ENCODE measurements around the gene CLN6. TPM values are rescaled to one million over a fixed set of nuclear protein-coding genes. Genes with fewer than 3 reads are reported as not detected.

CLN6 gene
- total RNA-seq = 46.6 and 48.4 TPM in 2 replicates
- long read RNA-seq, partial matches to known transcripts = 1 of 3 reads
- long read RNA-seq, other reads (novel, unspliced or antisense) = 1 of 3 reads

DNA sequence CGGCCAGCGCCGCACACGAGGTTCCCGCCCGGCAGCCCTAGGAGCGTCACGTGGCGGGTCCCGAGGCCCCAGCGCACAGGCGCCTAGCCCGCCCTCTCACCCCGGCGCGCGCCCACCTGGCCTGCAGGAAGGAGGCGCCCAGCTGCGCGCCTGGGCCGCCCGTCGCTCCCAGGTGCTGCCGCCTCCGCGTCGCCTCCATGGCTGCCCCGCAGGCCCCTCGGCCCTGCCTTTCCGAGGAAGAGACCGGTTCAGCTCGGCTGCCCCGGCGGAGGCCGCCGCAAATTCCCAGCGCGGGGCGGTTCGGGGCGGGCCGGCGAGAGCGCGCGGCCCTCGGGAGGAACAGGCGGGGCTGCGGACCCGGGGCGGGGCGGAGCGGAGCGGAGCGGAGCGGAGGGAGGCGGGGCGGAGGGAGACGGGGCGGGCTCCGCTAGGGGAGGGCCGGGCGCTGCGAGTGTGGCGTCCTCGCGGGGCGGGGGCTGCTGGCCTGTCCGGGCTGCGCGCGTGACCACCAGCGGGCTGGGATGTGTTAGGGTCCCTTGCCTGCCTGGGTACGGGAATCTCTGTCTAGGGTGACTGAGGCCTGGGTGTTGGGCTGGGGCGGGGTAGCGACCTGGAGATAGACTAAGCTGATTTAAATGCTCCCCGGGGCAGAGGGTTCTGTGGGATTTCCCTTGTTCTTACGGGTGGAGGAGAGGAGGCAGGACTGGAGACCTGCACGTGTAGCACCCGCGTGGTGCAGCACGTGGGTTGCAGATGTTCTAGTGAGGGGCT is at the start of gene CLN6:
TSS of gene CLN6 (minus strand) at position 343 of the 771 bp plus-strand sequence. CDS start at position 199, 144 bp downstream.
- peak; percentile 65 for DNase-seq (ENCODE audit: low spot score, unreplicated experiment)
- Mint-ChIP-seq H3K36me3 (ENCODE audit: insufficient read depth) (no peaks in the 10 kb centered on the region), H3K27ac (peak within 1 kb of the TSS; percentile 93), H3K27me3 (peaks cover 16% of the 10 kb centered on the region), H3K4me1 (ENCODE audit: low read depth) (peaks cover 16% of the 10 kb centered on the region), H3K4me3 (ENCODE audit: low read depth) (peak within 1 kb of the TSS; percentile 93), H3K9me3 (ENCODE audit: low read depth) (no peaks in the 10 kb centered on the region)
- TF ChIP-seq, protein P1, sequence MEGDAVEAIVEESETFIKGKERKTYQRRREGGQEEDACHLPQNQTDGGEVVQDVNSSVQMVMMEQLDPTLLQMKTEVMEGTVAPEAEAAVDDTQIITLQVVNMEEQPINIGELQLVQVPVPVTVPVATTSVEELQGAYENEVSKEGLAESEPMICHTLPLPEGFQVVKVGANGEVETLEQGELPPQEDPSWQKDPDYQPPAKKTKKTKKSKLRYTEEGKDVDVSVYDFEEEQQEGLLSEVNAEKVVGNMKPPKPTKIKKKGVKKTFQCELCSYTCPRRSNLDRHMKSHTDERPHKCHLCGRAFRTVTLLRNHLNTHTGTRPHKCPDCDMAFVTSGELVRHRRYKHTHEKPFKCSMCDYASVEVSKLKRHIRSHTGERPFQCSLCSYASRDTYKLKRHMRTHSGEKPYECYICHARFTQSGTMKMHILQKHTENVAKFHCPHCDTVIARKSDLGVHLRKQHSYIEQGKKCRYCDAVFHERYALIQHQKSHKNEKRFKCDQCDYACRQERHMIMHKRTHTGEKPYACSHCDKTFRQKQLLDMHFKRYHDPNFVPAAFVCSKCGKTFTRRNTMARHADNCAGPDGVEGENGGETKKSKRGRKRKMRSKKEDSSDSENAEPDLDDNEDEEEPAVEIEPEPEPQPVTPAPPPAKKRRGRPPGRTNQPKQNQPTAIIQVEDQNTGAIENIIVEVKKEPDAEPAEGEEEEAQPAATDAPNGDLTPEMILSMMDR (IDR thresholded peaks at IDR 0.05; ENCODE audit: unreplicated experiment) = no peak

DNA sequence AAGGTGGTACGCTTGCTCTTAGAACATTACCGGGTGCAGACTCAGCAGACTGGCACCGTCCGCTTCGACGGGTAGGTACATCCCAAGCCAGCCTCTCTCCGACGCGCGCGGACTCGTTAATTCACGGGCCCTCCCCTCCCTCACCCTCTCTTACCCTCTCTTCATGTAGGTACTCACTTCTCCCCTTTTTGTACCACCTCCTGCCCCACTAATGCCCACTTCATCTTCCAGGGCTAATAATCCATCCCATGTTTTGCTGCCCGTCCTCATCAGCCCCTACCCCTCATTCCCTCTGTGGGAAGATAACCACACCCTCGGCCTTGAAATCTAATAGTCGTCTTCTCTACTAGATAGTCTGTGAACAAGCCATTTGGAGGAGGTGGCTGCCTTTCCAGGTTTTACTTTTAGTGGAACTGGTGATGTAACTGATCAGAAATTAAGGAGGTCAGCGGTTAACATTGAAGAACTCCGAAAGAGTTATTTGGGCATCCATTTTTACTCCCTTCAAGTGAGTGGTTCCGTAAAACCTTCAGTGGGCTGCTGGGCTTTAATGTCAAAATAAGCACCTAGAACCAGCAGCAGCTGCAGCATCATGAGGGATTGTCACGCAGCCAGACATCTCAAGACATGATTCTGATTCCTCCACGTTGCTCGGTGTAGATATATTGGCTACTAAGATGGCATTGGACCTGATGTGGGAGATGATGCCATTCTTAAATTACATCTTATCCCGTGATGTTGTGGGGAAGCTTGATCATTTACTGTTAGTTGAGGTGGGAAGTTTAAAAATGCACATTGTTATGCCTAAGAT is 49.3 kb upstream of the CLN6 start:
- peak overlapping the region; percentile 95 for H3K4me3 Mint-ChIP-seq (ENCODE audit: low read depth)
- H3K27me3 Mint-ChIP-seq = no peaks in the 10 kb centered on the region
- H3K4me1 Mint-ChIP-seq (ENCODE audit: low read depth) = peaks cover 55% of the 10 kb centered on the region
- peaks cover 4% of the 10 kb centered on the region for H3K36me3 Mint-ChIP-seq (ENCODE audit: insufficient read depth)
- TF ChIP-seq, protein P1 (IDR thresholded peaks at IDR 0.05; ENCODE audit: unreplicated experiment) = no peak
- no peaks in the 10 kb centered on the region for H3K9me3 Mint-ChIP-seq (ENCODE audit: low read depth)
- DNase-seq (ENCODE audit: low spot score, unreplicated experiment) = no peak
- peak overlapping the region; percentile 96 for H3K27ac Mint-ChIP-seq

DNA sequence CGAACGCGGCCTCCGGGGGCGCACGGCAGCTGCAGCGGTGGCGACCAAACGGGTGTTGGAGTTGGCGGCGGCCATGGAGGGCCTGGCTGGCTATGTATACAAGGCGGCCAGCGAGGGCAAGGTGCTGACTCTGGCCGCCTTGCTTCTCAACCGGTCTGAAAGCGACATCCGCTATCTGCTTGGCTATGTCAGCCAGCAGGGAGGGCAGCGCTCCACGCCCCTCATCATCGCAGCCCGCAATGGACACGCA is 48.7 kb upstream of the CLN6 start:
- Mint-ChIP-seq H3K36me3 (ENCODE audit: insufficient read depth) (peaks cover 2% of the 10 kb centered on the region), H3K27ac (peak overlapping the region; percentile 96), H3K4me1 (ENCODE audit: low read depth) (peaks cover 55% of the 10 kb centered on the region), H3K4me3 (ENCODE audit: low read depth) (peak overlapping the region; percentile 95), H3K27me3 (no peaks in the 10 kb centered on the region), H3K9me3 (ENCODE audit: low read depth) (no peaks in the 10 kb centered on the region)
- DNase-seq (ENCODE audit: low spot score, unreplicated experiment) = no peak
- TF ChIP-seq, protein P1 (IDR thresholded peaks at IDR 0.05; ENCODE audit: unreplicated experiment) = no peak

DNA sequence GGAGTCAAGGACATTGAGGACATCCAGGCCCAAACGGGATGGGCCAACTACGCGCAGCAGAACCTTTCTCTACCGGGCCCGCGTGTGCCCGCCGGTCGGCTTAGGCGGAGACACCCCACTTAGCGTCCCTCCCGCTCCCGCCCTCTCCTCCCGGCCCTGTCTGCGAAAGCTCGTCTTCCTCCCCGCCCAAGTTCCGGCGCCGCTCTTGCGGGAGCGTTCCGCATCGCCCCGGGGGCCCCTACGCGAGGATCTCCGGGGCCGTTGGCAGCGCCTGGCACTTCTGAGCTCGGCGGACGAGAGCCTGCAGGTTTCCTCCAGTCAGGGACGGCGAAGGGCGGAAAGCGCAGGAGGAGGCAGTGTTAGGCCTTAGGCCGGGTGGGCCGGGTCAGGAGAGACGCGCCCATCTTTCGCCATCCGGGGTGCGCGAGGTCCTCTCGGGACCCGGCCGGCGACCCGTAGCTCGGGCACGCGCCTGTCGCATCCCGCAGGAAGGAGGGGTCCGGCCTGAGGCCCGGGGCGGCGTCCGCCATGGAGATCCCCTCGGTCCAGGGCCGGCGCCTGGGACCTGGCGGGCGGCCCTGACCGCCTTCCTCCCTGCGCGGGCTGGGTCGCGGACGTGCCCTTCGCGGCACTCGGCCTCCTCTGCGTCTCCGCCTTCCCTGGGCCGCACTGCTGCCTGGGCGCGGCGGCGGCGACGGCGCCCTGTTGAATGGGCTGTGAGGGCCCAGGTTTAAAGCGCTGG is 48.2 kb upstream of the CLN6 start, which contains the start of gene FEM1B:
TSS of gene FEM1B (plus strand) at position 143 of the 742 bp plus-strand sequence. CDS start 673 bp downstream, outside the sequence.
- peaks cover 58% of the 10 kb centered on the region for H3K4me1 Mint-ChIP-seq (ENCODE audit: low read depth)
- H3K36me3 Mint-ChIP-seq (ENCODE audit: insufficient read depth) = peaks cover 2% of the 10 kb centered on the region
- H3K4me3 Mint-ChIP-seq (ENCODE audit: low read depth) = peak within 1 kb of the TSS; percentile 95
- TF ChIP-seq, protein P1 (IDR thresholded peaks at IDR 0.05; ENCODE audit: unreplicated experiment) = peak; percentile 67
- H3K9me3 Mint-ChIP-seq (ENCODE audit: low read depth) = no peaks in the 10 kb centered on the region
- H3K27ac Mint-ChIP-seq = peak within 1 kb of the TSS; percentile 98
- peak; percentile 65 for DNase-seq (ENCODE audit: low spot score, unreplicated experiment)
- no peaks in the 10 kb centered on the region for H3K27me3 Mint-ChIP-seq

DNA sequence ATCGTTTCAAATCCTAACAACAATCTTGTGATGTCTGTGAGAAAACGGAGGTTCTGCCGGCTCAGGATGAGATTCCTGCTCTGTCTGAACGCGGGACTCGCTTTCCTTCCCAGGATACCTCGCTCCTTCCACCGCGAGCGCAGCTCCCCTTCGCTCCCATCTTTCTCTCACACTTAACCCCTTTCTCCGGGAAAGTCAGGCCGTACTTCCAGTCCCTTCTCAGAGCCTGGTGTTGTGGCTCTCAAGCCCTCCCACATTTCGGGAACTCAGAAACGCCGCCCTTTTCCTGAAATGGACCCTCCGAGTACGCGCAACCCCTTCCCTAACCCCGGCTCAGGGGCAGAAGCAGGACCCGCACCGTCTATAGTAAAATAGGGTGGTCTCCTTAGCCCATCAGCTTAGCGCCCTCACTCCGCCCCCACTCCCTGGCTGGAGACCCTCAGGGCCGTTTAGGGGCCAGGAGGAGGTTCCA is 47.6 kb upstream of the CLN6 start:
- DNase-seq (ENCODE audit: low spot score, unreplicated experiment) = no peak
- TF ChIP-seq, protein P1 (IDR thresholded peaks at IDR 0.05; ENCODE audit: unreplicated experiment) = no peak
- H3K27me3 Mint-ChIP-seq = no peaks in the 10 kb centered on the region
- H3K4me1 Mint-ChIP-seq (ENCODE audit: low read depth) = peaks cover 60% of the 10 kb centered on the region
- H3K4me3 Mint-ChIP-seq (ENCODE audit: low read depth) = peak overlapping the region; percentile 95
- H3K27ac Mint-ChIP-seq = peak overlapping the region; percentile 98
- peaks cover 2% of the 10 kb centered on the region for H3K36me3 Mint-ChIP-seq (ENCODE audit: insufficient read depth)
- H3K9me3 Mint-ChIP-seq (ENCODE audit: low read depth) = no peaks in the 10 kb centered on the region

Measured in progenitor cell of endocrine pancreas (in vitro differentiated cells).